ENCODE results near the gene ARID3B. TPM values are rescaled to one million over a fixed set of nuclear protein-coding genes. Genes with fewer than 3 reads are reported as not detected.
A peak's percentile ranks its signal among the peaks of the same experiment; 100 is the strongest.
"Not testable (repeated sequence)": the region's sequence is repeated elsewhere in the genome, so short reads cannot be mapped to it uniquely, and the experiment has no call there.

Gene ARID3B
- total and polyA plus RNA-seq, 2 experiments from 2014 or later: 69.8 to 70.5 TPM

DNA sequence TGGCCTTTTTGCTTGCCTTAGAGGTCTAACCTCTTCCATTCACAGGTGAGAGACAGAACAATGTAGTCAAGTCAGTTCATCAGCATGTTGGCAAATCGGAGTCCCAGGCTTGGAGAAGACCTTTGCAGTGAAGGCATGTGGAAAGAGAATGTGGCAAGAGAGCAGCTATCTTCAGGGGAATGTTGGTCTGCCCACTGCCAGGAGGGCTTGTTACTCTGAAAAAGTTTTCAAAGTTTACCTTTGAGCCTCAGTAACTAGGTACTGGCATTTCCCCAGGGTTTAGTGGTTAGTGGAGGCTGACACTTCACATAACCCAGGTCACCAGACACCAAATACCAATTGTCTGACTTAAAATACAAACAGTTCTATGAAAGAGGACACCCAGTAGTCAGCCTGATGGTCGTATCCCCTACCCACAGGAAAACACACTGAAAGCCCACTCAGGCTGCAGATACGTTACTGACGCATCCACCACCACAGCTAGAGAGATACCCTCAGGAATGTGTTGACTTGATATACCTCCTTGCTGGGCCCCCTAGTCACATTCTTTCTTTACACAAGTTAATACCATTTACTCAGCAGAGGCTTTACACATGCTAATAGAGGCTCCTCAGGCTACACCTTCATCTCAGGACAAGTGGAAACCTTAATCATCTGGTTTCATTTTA, 9.7 kb upstream of the ARID3B start:
- H3K4me1 ChIP-seq (ENCODE audit: low read depth): peaks cover 11% of the 10 kb centered on the region
- DNase-seq (ENCODE audit: low read depth in 1 of 2, low spot score in 1 of 2): peak; percentile 42 to 74
- no peaks in the 10 kb centered on the region for H3K36me3 ChIP-seq
- H3K4me3 ChIP-seq: no peak overlapping the region
- H3K27me3 ChIP-seq: no peaks in the 10 kb centered on the region
- no peaks in the 10 kb centered on the region for H3K9me3 ChIP-seq (ENCODE audit: low read depth)
- TF ChIP-seq, protein P1, sequence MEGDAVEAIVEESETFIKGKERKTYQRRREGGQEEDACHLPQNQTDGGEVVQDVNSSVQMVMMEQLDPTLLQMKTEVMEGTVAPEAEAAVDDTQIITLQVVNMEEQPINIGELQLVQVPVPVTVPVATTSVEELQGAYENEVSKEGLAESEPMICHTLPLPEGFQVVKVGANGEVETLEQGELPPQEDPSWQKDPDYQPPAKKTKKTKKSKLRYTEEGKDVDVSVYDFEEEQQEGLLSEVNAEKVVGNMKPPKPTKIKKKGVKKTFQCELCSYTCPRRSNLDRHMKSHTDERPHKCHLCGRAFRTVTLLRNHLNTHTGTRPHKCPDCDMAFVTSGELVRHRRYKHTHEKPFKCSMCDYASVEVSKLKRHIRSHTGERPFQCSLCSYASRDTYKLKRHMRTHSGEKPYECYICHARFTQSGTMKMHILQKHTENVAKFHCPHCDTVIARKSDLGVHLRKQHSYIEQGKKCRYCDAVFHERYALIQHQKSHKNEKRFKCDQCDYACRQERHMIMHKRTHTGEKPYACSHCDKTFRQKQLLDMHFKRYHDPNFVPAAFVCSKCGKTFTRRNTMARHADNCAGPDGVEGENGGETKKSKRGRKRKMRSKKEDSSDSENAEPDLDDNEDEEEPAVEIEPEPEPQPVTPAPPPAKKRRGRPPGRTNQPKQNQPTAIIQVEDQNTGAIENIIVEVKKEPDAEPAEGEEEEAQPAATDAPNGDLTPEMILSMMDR (IDR thresholded peaks at IDR 0.05; ENCODE audit: low read depth, low read length): no peak
- peak overlapping the region; percentile 80 for H3K27ac ChIP-seq

DNA sequence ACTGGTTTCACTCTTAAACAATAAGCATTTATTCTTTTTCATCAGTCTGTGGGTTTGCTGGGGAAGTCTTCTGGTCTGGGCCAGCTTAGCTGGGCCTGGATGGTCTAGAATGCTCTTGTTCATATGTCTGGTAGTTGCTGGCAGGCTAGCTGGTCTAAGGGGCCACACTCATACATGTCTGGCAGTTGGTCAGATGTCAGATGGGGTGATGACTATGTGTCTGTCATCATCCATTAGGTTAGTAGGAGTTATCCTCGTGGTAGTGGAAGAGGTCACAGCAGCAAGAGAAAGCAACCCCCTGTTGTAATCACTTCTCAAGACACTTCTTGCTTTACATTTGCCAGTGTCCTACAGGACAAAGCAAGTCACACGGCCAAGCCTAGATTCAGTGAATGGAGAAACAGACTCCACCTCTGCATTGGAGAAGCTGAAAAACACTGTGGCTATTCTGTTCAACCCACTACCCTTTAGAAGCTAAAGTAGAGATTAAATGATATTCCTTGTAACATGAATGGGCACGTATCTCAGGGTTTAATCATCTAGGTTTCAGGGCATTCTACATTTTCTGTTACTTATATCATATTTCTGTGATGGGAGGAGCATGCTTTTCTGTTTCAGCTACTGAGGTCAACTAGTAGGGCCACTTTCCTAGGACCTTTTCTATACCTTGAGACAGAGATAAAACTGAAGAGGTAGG, 5.5 kb upstream of the ARID3B start:
- Histone ChIP-seq H3K27me3 (no peaks in the 10 kb centered on the region), H3K4me3 (no peak overlapping the region), H3K27ac (no peak overlapping the region), H3K4me1 (ENCODE audit: low read depth) (peaks cover 13% of the 10 kb centered on the region), H3K36me3 (no peaks in the 10 kb centered on the region), H3K9me3 (ENCODE audit: low read depth) (no peaks in the 10 kb centered on the region)
- TF ChIP-seq, protein P1 (IDR thresholded peaks at IDR 0.05; ENCODE audit: low read depth, low read length): no peak
- DNase-seq (ENCODE audit: low read depth in 1 of 2, low spot score in 1 of 2): no peak

DNA sequence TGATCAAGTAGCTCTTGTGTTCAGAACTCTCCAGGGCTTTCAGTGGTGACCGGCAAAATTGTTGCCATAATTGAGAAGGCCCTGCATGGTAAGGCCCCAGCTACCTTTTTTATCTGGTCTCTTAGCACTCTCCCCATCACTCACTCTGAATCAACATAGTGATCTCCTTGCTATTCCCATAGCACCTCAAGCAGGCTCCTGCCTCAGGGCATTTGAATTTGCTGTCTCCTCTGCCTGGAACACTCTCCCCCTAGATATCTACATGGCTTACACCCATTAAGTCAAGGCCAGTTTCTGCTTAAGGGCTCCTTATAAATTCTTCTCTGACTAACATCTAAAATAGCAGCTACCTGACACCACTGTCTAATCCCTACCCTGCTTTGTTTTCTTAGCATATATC, 3.3 kb upstream of the ARID3B start:
- H3K27ac ChIP-seq: no peak overlapping the region
- TF ChIP-seq, protein P1 (IDR thresholded peaks at IDR 0.05; ENCODE audit: low read depth, low read length): no peak
- no peaks in the 10 kb centered on the region for H3K9me3 ChIP-seq (ENCODE audit: low read depth)
- no peak overlapping the region for H3K4me3 ChIP-seq
- H3K27me3 ChIP-seq: no peaks in the 10 kb centered on the region
- H3K36me3 ChIP-seq: no peaks in the 10 kb centered on the region
- DNase-seq (ENCODE audit: low read depth in 1 of 2, low spot score in 1 of 2): no peak
- H3K4me1 ChIP-seq (ENCODE audit: low read depth): peaks cover 10% of the 10 kb centered on the region

DNA sequence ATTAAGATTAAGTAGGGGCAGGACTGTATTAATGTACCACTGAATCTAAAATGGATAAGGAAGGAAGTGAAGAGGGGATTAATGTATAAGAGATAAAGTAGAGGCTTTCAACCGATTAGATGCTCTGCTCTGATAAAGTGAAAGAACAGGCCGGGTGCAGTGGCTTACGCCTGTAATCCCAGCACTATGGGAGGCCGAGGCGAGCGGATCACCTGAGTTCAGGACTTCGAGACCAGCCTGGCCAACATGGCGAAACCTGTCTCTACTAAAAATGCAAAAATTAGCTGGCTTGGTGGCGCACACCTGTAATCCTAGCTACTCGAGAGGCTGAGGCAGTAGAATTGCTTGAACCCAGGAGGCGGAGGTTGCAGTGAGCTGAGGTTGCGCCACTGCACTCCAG, 1.5 kb upstream of the ARID3B start:
- Histone ChIP-seq H3K4me3 (peak overlapping the region; percentile 87), H3K27ac (peak overlapping the region; percentile 81), H3K4me1 (ENCODE audit: low read depth) (peaks cover 17% of the 10 kb centered on the region)
- H3K27me3 ChIP-seq; H3K9me3 ChIP-seq (ENCODE audit: low read depth); DNase-seq (ENCODE audit: low read depth in 1 of 2, low spot score in 1 of 2); H3K36me3 ChIP-seq: not testable (repeated sequence)

DNA sequence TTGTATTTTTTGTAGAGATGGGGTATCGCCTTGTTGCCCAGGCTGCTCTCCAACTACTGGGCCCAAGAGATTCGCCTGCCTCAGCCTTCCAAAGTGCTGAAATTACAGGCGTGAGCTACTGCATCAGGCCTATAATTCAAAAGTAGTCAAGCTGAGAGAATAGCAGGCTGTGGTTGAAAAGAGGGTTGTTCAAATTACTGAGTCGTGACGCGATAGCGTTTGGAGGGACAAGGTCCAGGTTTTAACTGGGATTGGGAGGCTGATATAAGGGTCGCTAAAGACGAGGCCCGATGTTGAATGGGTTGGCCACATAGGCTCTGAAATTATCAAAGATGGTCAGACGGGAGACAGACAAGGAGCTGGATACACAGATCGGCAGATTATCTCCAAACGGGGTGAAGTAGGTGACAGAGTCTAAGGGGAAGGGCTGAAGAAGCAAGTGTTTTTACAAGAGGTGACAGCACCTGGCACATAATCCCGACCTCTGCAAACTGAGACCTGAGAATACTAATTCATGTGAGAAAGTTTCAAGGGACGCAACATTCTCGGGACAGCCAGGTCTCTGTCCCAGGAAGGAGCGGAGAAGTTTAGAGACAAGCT, 759 bp upstream of the ARID3B start:
- no peak for DNase-seq (ENCODE audit: low read depth in 1 of 2, low spot score in 1 of 2)
- Histone ChIP-seq H3K9me3 (ENCODE audit: low read depth) (no peaks in the 10 kb centered on the region), H3K27ac (peak overlapping the region; percentile 81), H3K27me3 (no peaks in the 10 kb centered on the region), H3K4me1 (ENCODE audit: low read depth) (peaks cover 19% of the 10 kb centered on the region), H3K36me3 (peaks cover 7% of the 10 kb centered on the region), H3K4me3 (peak overlapping the region; percentile 87)
- TF ChIP-seq, protein P1 (IDR thresholded peaks at IDR 0.05; ENCODE audit: low read depth, low read length): no peak
